CD14-positive monocyte (primary cell): ENCODE results near the gene IL31RA. TPM values are rescaled to one million over a fixed set of nuclear protein-coding genes. Genes with fewer than 3 reads are reported as not detected.

ENCODE experiments used
- DNase-seq, 3 donors: peaks; one replicate each; pipeline ENCODE4 v3.0.0-alpha.2; 2011 to 2022
- H2AFZ ChIP-seq: 2 replicates; pipeline ENCODE4 v1.6.0; 2012; ENCODE audit warnings: mild to moderate bottlenecking, low read depth, low read length, inconsistent platforms; ENCODE audit not compliant: insufficient read depth, poor library complexity, severe bottlenecking
- H3K27ac ChIP-seq, 2 donors: 1 replicate in 1 of 2; 2 replicates in 1 of 2; pipeline ENCODE4 v1.5.1; 2012 to 2013; ENCODE audit warnings: low read length in 2 of 2, control low read depth in 1 of 2, inconsistent platforms in 1 of 2, low read depth in 1 of 2, mild to moderate bottlenecking in 1 of 2
- H3K27me3 ChIP-seq, 2 donors: one replicate each; pipeline versions ENCODE4 v1.6.0 to v1.6.1; 2011 to 2013; ENCODE audit warnings: low read length in 2 of 2; ENCODE audit not compliant: control insufficient read depth in 2 of 2, insufficient read depth in 2 of 2
- H3K36me3 ChIP-seq, 2 donors: replicated peaks in 1 of 2; 1 replicate in 1 of 2; 2 replicates in 1 of 2; pipeline versions ENCODE4 v1.5.1 to v1.6.1; 2012 to 2013; ENCODE audit warnings: low read length in 2 of 2, control low read depth in 1 of 2, inconsistent platforms in 1 of 2, mild to moderate bottlenecking in 1 of 2; ENCODE audit not compliant: insufficient read depth in 2 of 2, control insufficient read depth in 1 of 2
- H3K4me1 ChIP-seq, 2 donors: 1 replicate in 1 of 2; 2 replicates in 1 of 2; pipeline versions ENCODE4 v1.5.1 to v1.6.1; 2012 to 2013; ENCODE audit warnings: low read length in 2 of 2, control low read depth in 1 of 2, inconsistent platforms in 1 of 2, mild to moderate bottlenecking in 1 of 2, moderate library complexity in 1 of 2; ENCODE audit not compliant: insufficient read depth in 2 of 2, control insufficient read depth in 1 of 2
- H3K4me2 ChIP-seq: replicated peaks from 2 replicates; pipeline ENCODE3; 2012; ENCODE audit warnings: low read length, moderate library complexity, mild to moderate bottlenecking; ENCODE audit not compliant: poor library complexity, severe bottlenecking; ENCODE audit errors: extremely low read depth
- H3K4me3 ChIP-seq, 3 experiments: fragments of 200-600 bp in 1 of 3; sonication (generic) in 1 of 3; replicated peaks in 1 of 3; 1 replicate in 2 of 3; 2 replicates in 1 of 3; pipeline ENCODE4 v1.5.1; 2011 to 2013; ENCODE audit warnings: low read length in 3 of 3, mild to moderate bottlenecking in 3 of 3, control low read depth in 2 of 3, low read depth in 2 of 3, inconsistent platforms in 1 of 3, moderate library complexity in 1 of 3
- H3K79me2 ChIP-seq: 2 replicates; pipeline ENCODE4 v1.6.0; 2012; ENCODE audit warnings: mild to moderate bottlenecking, control low read depth, inconsistent platforms, low read length, moderate library complexity; ENCODE audit not compliant: insufficient read depth
- H3K9ac ChIP-seq: 2 replicates; pipeline ENCODE4 v1.6.0; 2017; ENCODE audit warnings: low read length, mild to moderate bottlenecking; ENCODE audit not compliant: insufficient read depth, poor library complexity, severe bottlenecking
- H3K9me3 ChIP-seq, 2 donors: replicated peaks in 1 of 2; 1 replicate in 1 of 2; 2 replicates in 1 of 2; pipeline versions ENCODE4 v1.5.1 to v1.6.1; 2012 to 2013; ENCODE audit warnings: low read length in 2 of 2, control low read depth in 1 of 2; ENCODE audit not compliant: control insufficient read depth in 1 of 2, insufficient read depth in 1 of 2
- H4K20me1 ChIP-seq: 2 replicates; pipeline ENCODE4 v1.6.0; 2012; ENCODE audit warnings: mild to moderate bottlenecking, low read length, control low read depth, moderate library complexity; ENCODE audit not compliant: insufficient read depth
- H3K27ac Mint-ChIP-seq, 7 donors: one replicate each; pipeline ENCODE4 v1.8.0; 2020; ENCODE audit warnings: mild to moderate bottlenecking in 7 of 7, mixed read lengths in 7 of 7, moderate library complexity in 6 of 7, inconsistent platforms in 2 of 7
- H3K27me3 Mint-ChIP-seq, 3 donors: one replicate each; pipeline ENCODE4 v1.8.0; 2021 to 2022; ENCODE audit warnings: low read depth in 3 of 3, mild to moderate bottlenecking in 3 of 3, mixed read lengths in 3 of 3, moderate library complexity in 3 of 3, inconsistent platforms in 1 of 3
- H3K36me3 Mint-ChIP-seq, 2 donors: one replicate each; pipeline ENCODE4 v1.8.0; 2020; ENCODE audit warnings: mixed read lengths in 2 of 2, inconsistent platforms in 1 of 2, mild to moderate bottlenecking in 1 of 2
- H3K4me1 Mint-ChIP-seq: one replicate; pipeline ENCODE4 v1.8.0; 2020; ENCODE audit warnings: mild to moderate bottlenecking, mixed read lengths
- H3K4me3 Mint-ChIP-seq, 2 donors: one replicate each; pipeline ENCODE4 v1.8.0; 2020; ENCODE audit warnings: mild to moderate bottlenecking in 2 of 2, mixed read lengths in 2 of 2, moderate library complexity in 1 of 2
- H3K9me3 Mint-ChIP-seq, 7 donors: one replicate each; pipeline ENCODE4 v1.8.0; 2020 to 2022; ENCODE audit warnings: mixed read lengths in 7 of 7, mild to moderate bottlenecking in 6 of 7, moderate library complexity in 6 of 7, inconsistent platforms in 2 of 7
- CTCF ChIP-seq: fragments of 200-600 bp; IDR thresholded peaks from one replicate; pipeline ENCODE4 v1.8.0; 2022; ENCODE audit warnings: antibody characterized with exemption, mild to moderate bottlenecking
- WGBS: methylation state at CpG from one replicate; pipeline ENCODE4 v1.1.5; 2013; ENCODE audit warnings: missing lambda C conversion rate; ENCODE audit not compliant: insufficient coverage; 5-methylcytosine and 5-hydroxymethylcytosine counted together
- intact Hi-C, 2 donors: fragments of 100-400 bp; cut with micrococcal nuclease; formaldehyde crosslinking; loops; one replicate each; pipeline versions ENCODE4 v1.15.0 to v1.15.1; 2023
- polyA plus RNA-seq, 3 donors: library from polyadenylated mRNA; depleted of rRNA in 1 of 3; unstranded in 2 of 3; stranded (reverse) in 1 of 3; fragments of 300-500 nt in 2 of 3; fragments of >200 nt in 1 of 3; fragmentation: Illumina TruSeq in 2 of 3; gene quantifications; 1 replicate in 2 of 3; 2 replicates in 1 of 3; pipeline ENCODE4 v1.2.3, GENCODE V29; 2012 to 2021

Gene IL31RA
- polyA plus RNA-seq, 3 donors: 0.52 to 1.8 (median 1.3) TPM

- Histone ChIP-seq H2AFZ (no peak overlapping the region), H3K27me3 (peaks cover 14 to 18% of the 10 kb centered on the region in 2 donors), H3K9me3 (no peaks in the 10 kb centered on the region), H3K4me2 (no peak overlapping the region), H3K9ac (no peak overlapping the region), H3K36me3 (no peaks in the 10 kb centered on the region), H3K4me3 (no peak overlapping the region), H3K27ac (no peak overlapping the region), H3K4me1 (peaks cover 0 to under 1% of the 10 kb centered on the region in 2 donors), H3K79me2 (no peaks in the 10 kb centered on the region), H4K20me1 (no peaks in the 10 kb centered on the region)
- Mint-ChIP-seq H3K4me3 (no peak overlapping the region), H3K9me3 (peaks cover 0 to 5% (median under 1%) of the 10 kb centered on the region in 7 donors), H3K4me1 (peaks cover 2% of the 10 kb centered on the region), H3K36me3 (peaks cover 0 to 2% of the 10 kb centered on the region in 2 donors), H3K27me3 (peaks cover 7 to 19% (median 12%) of the 10 kb centered on the region in 3 donors), H3K27ac (no peak overlapping the region)
- no peak for TF ChIP-seq CTCF
- intact Hi-C loops: no loop called here
- DNase-seq: no peak
Measured at GRCh38 chr5:55816342-55816741, 34.8 kb upstream of the IL31RA start.

GRCh38 chr5:55817030-55817429, 34.1 kb upstream of the IL31RA start:
- no peak overlapping the region for H3K9ac ChIP-seq
- no peaks in the 10 kb centered on the region for H3K9me3 ChIP-seq
- TF ChIP-seq CTCF: no peak
- no peak overlapping the region for H2AFZ ChIP-seq
- Mint-ChIP-seq H3K27ac (no peak overlapping the region), H3K27me3 (peaks cover 14 to 23% (median 19%) of the 10 kb centered on the region in 3 donors), H3K9me3 (peaks cover 0 to 6% (median 3%) of the 10 kb centered on the region in 7 donors), H3K36me3 (peaks cover 0 to 5% of the 10 kb centered on the region in 2 donors), H3K4me1 (peaks cover 8% of the 10 kb centered on the region), H3K4me3 (no peak overlapping the region)
- no CpG with 5 or more reads among the region's 2 CpGs for WGBS
- peaks cover 20 to 24% of the 10 kb centered on the region in 2 donors for H3K27me3 ChIP-seq
- H3K36me3 ChIP-seq: no peaks in the 10 kb centered on the region
- DNase-seq: no peak
- no peak overlapping the region for H3K4me2 ChIP-seq
- no peak overlapping the region for H3K4me3 ChIP-seq
- H4K20me1 ChIP-seq: no peaks in the 10 kb centered on the region
- H3K27ac ChIP-seq: no peak overlapping the region
- no peaks in the 10 kb centered on the region for H3K79me2 ChIP-seq
- intact Hi-C loops: no loop called here
- H3K4me1 ChIP-seq: peaks cover 7 to 8% of the 10 kb centered on the region in 2 donors
